ENCODE data around the gene TVP23A. TPM values are rescaled to one million over a fixed set of nuclear protein-coding genes. Genes with fewer than 3 reads are reported as not detected.

TVP23A gene
- total RNA-seq, 1 experiment from 2014 or later: not detected

GRCh38 chr16:10839279-10839666, 20.7 kb upstream of the TVP23A start:
- CTCF ChIA-PET: no interaction called here

GRCh38 chr16:10838621-10839278, 20.2 kb upstream of the TVP23A start:
- Histone ChIP-seq H3K27ac (ENCODE audit: low read length) (no peak overlapping the region), H3K9me2 (replicated peaks; ENCODE audit: low read length) (no peaks in the 10 kb centered on the region), H2AFZ (ENCODE audit: low read length) (no peak overlapping the region), H4K20me1 (ENCODE audit: low read length) (no peaks in the 10 kb centered on the region), H3K4me2 (ENCODE audit: low read length) (no peak overlapping the region), H3K79me2 (ENCODE audit: low read length) (no peaks in the 10 kb centered on the region), H3K4me1 (ENCODE audit: insufficient read depth, low read length) (no peaks in the 10 kb centered on the region), H3K9ac (ENCODE audit: low read length) (no peak overlapping the region), H3K36me3 (ENCODE audit: low read depth, low read length) (no peaks in the 10 kb centered on the region), H3K9me3 (ENCODE audit: low read length) (no peaks in the 10 kb centered on the region), H3K27me3 (ENCODE audit: low read length) (peaks cover 45% of the 10 kb centered on the region), H3F3A (ENCODE audit: low read length, unreplicated experiment) (no peaks in the 10 kb centered on the region), H3K4me3 (ENCODE audit: low read length) (no peak overlapping the region)
- ATAC-seq (no peak), DNase-seq (no peak)
- intact Hi-C loops (cut with micrococcal nuclease): no loop called here
- no TSS peak for BruUV-seq (replicated peaks)
- TF ChIP-seq CTCF (conservative IDR thresholded peaks at IDR 0.05; ENCODE audit: low read depth, low read length): no peak
- TF ChIP-seq EZH2phosphoT487 (IDR thresholded peaks at IDR 0.05; ENCODE audit: borderline replicate concordance, low read length): no peak
- TF ChIP-seq EZH2 (IDR thresholded peaks at IDR 0.05; ENCODE audit: low read length, unreplicated experiment): no peak
- CTCF ChIA-PET: no interaction called here
- POLR2A ChIA-PET (ENCODE audit: unreplicated experiment): no interaction called here

More at GRCh38 chr16:10839279-10839666, 20.7 kb upstream of the TVP23A start:
- Histone ChIP-seq H3K9ac (ENCODE audit: low read length) (no peak overlapping the region), H3K27me3 (ENCODE audit: low read length) (peaks cover 45% of the 10 kb centered on the region), H3K9me2 (replicated peaks; ENCODE audit: low read length) (no peaks in the 10 kb centered on the region), H3K27ac (ENCODE audit: low read length) (no peak overlapping the region), H3K9me3 (ENCODE audit: low read length) (no peaks in the 10 kb centered on the region), H3K4me3 (ENCODE audit: low read length) (no peak overlapping the region), H3K4me2 (ENCODE audit: low read length) (no peak overlapping the region), H3K79me2 (ENCODE audit: low read length) (no peaks in the 10 kb centered on the region), H3F3A (ENCODE audit: low read length, unreplicated experiment) (no peaks in the 10 kb centered on the region), H4K20me1 (ENCODE audit: low read length) (no peaks in the 10 kb centered on the region), H3K36me3 (ENCODE audit: low read depth, low read length) (no peaks in the 10 kb centered on the region), H3K4me1 (ENCODE audit: insufficient read depth, low read length) (no peaks in the 10 kb centered on the region), H2AFZ (ENCODE audit: low read length) (no peak overlapping the region)
- intact Hi-C loops (cut with micrococcal nuclease): no loop called here
- DNase-seq (no peak), ATAC-seq (no peak)
- TF ChIP-seq CTCF (conservative IDR thresholded peaks at IDR 0.05; ENCODE audit: low read depth, low read length): no peak
- TF ChIP-seq EZH2 (IDR thresholded peaks at IDR 0.05; ENCODE audit: low read length, unreplicated experiment): no peak
- no peak for TF ChIP-seq EZH2phosphoT487 (IDR thresholded peaks at IDR 0.05; ENCODE audit: borderline replicate concordance, low read length)
- POLR2A ChIA-PET (ENCODE audit: unreplicated experiment): no interaction called here
- BruUV-seq (replicated peaks): no TSS peak

- POLR2A ChIA-PET (ENCODE audit: unreplicated experiment): no interaction called here
- no peak for ATAC-seq
These were observed 17.7 kb upstream of the TVP23A start for GRCh38 chr16:10836174-10836853.

More at GRCh38 chr16:10836174-10836853, 17.7 kb upstream of the TVP23A start:
- Histone ChIP-seq H3K4me2 (ENCODE audit: low read length) (no peak overlapping the region), H4K20me1 (ENCODE audit: low read length) (no peaks in the 10 kb centered on the region), H3K27ac (ENCODE audit: low read length) (no peak overlapping the region), H3K9ac (ENCODE audit: low read length) (no peak overlapping the region), H3F3A (ENCODE audit: low read length, unreplicated experiment) (no peaks in the 10 kb centered on the region), H2AFZ (ENCODE audit: low read length) (no peak overlapping the region), H3K4me3 (ENCODE audit: low read length) (no peak overlapping the region), H3K4me1 (ENCODE audit: insufficient read depth, low read length) (no peaks in the 10 kb centered on the region), H3K79me2 (ENCODE audit: low read length) (no peaks in the 10 kb centered on the region), H3K27me3 (ENCODE audit: low read length) (peaks cover 38% of the 10 kb centered on the region), H3K9me2 (replicated peaks; ENCODE audit: low read length) (no peaks in the 10 kb centered on the region), H3K36me3 (ENCODE audit: low read depth, low read length) (no peaks in the 10 kb centered on the region), H3K9me3 (ENCODE audit: low read length) (no peaks in the 10 kb centered on the region)
- intact Hi-C loops (cut with micrococcal nuclease): no loop called here
- CTCF ChIA-PET: no interaction called here
- DNase-seq: no peak
- TF ChIP-seq CTCF (conservative IDR thresholded peaks at IDR 0.05; ENCODE audit: low read depth, low read length): no peak
- TF ChIP-seq EZH2 (IDR thresholded peaks at IDR 0.05; ENCODE audit: low read length, unreplicated experiment): no peak
- no peak for TF ChIP-seq EZH2phosphoT487 (IDR thresholded peaks at IDR 0.05; ENCODE audit: borderline replicate concordance, low read length)
- BruUV-seq (replicated peaks): no TSS peak

Measured in PC-3 (cell line).